ENCODE data around the gene TJP1. TPM values are rescaled to one million over a fixed set of nuclear protein-coding genes. Genes with fewer than 3 reads are reported as not detected.
"Not testable (repeated sequence)": the region's sequence is repeated elsewhere in the genome, so short reads cannot be mapped to it uniquely, and the experiment has no call there.

The TJP1 gene
- polyA plus RNA-seq, 4 donors = 153 to 188 (median 165) TPM

DNA sequence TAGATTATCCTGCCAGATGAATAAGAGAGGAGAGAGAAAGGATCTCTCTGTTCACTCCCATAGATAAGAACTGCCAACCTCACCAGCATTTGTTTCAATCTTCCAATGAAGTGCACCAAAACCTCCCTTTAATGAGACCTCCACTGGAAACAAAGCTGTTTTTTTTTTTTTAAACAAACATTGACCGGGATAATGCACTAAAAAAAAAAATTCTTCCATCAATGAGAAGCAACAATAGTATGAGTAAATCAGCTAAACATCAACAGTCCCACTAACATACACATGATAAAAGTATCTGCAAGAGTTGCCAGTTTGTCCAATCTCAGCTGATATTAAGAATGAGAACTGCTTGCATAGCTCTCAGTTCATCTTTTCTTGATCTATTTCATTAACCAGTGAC lies 19.9 kb downstream of the TJP1 start:
- DNase-seq (ENCODE audit: low read depth in 4 of 4, low spot score in 3 of 4) = no peak

GRCh38 chr15:29800491-29801366 lies 21.5 kb downstream of the TJP1 start:
- no peak for DNase-seq (ENCODE audit: low read depth in 4 of 4, low spot score in 3 of 4)

DNA sequence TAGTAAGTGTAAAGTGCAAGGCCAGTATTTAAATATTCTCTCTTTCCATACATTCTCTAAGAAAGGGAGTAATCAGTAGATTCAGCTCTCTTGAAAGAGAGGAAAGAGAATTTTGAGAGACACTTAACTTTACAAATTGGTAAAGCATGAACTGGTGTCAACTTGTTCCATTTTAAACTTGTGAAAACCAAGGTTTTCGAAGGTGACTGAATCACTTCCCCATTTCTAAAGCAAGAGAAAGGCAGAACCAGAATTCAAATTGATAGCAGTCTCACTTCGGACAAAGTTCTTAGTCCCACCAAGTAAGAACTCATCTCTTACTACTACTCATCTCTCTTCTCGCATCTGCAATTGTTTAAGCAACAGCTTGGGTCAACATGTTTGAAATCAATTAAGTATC lies 22.4 kb downstream of the TJP1 start:
- no peak for DNase-seq (ENCODE audit: low read depth in 4 of 4, low spot score in 3 of 4)

DNA sequence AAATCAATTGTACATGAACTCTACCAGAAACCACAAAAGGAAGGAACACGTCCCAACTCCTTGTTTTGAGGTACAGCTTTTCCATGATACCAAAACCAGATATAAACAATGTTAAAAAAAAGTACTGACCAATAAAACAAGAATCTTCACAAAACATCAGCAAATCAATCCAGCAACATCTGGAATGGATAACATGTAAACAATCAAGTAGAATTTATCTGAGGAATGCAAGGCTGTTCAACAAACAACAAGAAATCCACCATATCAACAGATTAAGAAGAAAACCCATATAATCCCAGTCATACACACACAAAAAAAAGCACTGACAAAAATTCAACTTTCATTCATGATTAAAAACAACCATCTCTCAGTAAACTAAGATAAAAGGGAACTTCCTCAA lies 26.7 kb downstream of the TJP1 start:
- no peak for DNase-seq (ENCODE audit: low read depth in 4 of 4, low spot score in 3 of 4)

DNA sequence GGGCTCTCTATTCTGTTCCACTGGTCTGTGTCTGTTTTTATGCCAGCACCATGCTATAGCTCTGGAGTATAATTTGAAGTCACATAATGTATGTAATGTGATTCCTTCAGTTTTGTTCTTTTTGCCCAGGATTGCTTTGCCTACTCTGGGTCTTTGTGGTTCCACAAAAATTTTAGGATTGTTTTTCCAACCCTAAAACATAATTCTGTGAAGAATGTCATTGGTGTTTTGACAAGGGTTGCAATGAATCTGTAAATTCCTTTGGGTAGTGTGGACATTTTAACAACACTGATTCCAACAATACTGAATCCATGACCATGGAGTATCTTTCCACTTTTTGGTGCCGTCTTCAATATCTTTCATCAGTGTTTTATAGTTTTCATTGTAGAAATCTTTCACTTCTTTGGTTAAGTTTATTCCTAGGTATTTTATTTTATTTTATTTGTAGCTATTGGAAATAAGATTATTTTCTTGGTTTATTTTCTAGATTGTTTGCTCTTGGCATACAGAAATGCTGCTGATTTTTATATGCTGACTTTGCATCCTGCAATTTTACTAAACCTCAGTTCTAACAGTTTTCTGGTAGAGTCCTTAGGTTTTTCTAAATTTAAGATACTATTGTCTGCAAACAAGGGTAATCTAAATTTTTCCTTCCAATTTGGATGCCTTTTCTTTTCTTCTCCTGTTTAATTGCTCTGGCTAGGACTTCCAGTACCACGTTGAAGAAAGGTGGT lies 29.7 kb downstream of the TJP1 start:
- no peak for DNase-seq (ENCODE audit: low read depth in 4 of 4, low spot score in 3 of 4)

DNA sequence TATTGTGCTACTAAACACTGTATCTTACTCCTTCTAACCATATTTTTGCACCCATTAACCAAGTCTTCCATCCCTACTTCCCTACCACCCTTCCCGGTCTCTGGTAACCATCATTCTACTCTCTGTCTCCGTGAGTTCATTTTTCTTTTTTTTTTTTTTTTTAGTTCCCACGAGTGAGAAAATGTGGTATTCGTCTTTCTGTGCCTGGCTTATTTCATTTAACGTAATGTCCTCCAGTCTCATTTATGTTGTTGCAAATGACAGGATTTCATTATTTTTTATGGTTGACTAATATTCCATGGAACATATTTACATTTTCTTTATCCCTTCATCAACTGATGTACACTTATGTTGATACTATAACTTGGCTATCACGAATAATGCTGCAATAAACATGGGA lies 31.7 kb downstream of the TJP1 start:
- no peak for DNase-seq (ENCODE audit: low read depth in 4 of 4, low spot score in 3 of 4)

- no peak for DNase-seq (ENCODE audit: low read depth in 4 of 4, low spot score in 3 of 4)
Observed at GRCh38 chr15:29789871-29790270, 32.4 kb downstream of the TJP1 start.

GRCh38 chr15:29788433-29789034 lies 33.7 kb downstream of the TJP1 start:
- no peak for DNase-seq (ENCODE audit: low read depth in 4 of 4, low spot score in 3 of 4)

DNA sequence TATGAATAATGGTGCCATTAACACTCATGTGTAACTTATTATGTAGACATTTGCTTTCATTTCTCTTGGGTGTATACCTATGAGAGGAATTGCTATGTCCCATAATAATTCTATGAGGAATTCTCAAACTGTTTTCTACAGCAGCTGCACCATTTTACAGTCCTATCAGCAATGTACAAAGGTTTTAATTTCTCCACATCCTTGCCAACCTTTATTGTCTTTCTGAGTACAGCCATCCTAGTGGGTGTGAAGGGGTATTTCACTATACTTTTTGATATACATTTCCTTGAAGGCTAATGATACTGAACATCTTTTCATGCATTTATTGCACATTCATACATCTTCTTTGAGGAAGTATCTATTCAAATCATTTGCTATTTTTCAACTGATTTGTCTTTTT lies 34.5 kb downstream of the TJP1 start:
- no peak for DNase-seq (ENCODE audit: low read depth in 4 of 4, low spot score in 3 of 4)

DNA sequence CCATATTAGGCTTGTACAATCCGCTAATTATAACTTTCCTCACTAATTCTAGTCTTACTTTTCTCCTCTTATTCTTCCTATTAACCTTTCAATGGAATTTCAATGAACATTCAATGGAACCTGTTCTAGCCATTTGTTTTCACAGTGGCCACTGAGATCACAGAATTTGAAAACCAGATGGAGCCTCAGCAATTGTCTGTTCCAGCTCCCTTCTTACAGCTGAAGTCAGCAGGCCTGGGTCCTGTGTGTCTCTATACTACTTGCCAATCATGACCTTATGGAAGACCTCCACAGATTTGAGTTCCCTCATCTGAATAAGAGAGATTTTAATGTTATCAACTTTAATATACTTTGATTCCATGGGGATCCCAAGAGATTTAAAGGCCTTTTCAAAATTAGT lies 36.6 kb downstream of the TJP1 start:
- no peak for DNase-seq (ENCODE audit: low read depth in 4 of 4, low spot score in 3 of 4)

- DNase-seq (ENCODE audit: low read depth in 4 of 4, low spot score in 3 of 4) = no peak
Observed at GRCh38 chr15:29785136-29785535, 37.1 kb downstream of the TJP1 start.

GRCh38 chr15:29784413-29784812 lies 37.9 kb downstream of the TJP1 start:
- DNase-seq (ENCODE audit: low read depth in 4 of 4, low spot score in 3 of 4) = no peak

- DNase-seq (ENCODE audit: low read depth in 4 of 4, low spot score in 3 of 4) = not testable (repeated sequence)
Observed at GRCh38 chr15:29782816-29783215, 39.5 kb downstream of the TJP1 start.

- DNase-seq (ENCODE audit: low read depth in 4 of 4, low spot score in 3 of 4) = no peak
Observed at GRCh38 chr15:29778382-29778781, 43.9 kb downstream of the TJP1 start.

- no peak for DNase-seq (ENCODE audit: low read depth in 4 of 4, low spot score in 3 of 4)
Observed at GRCh38 chr15:29776859-29777258, 45.4 kb downstream of the TJP1 start.

DNA sequence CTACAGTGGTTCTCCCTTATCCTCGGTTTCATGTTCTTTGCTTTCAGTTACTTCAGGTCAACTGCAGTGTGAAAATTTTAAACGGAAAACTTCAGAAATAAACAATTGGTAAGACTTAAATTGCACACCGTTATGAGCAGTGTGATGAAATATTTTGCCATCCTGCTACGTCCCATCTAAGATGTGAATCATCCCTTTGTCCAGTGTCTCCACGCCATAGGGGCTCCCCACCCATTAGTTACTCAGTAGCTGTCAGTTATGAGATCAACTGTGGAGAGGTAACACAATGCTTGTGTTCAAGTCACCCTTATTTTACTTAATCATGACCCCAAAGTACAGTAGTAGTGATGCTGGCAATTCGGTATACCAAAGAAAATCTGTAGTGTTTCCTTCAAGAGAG lies 47.4 kb downstream of the TJP1 start:
- DNase-seq (ENCODE audit: low read depth in 4 of 4, low spot score in 3 of 4) = no peak

- DNase-seq (ENCODE audit: low read depth in 4 of 4, low spot score in 3 of 4) = no peak
Observed at GRCh38 chr15:29773816-29774215, 48.5 kb downstream of the TJP1 start.

DNA sequence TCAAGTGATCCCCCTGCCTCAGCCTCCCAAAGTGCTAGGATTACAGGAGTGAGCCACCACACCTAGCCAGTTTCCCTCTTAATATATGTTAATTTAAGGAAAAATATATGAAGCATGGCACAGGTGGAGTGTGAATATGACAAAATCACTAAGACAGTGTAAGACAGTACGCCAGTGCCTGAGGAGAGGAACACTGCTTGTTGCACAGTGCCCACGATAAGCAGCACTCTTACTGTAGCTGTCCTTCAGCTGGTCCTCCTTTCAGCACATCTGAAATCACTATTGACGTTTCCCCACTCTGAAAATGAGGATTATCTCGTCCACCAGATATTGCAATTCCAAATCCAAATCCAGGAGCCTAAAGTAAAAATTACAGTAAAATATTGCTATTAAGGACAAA lies 49.3 kb downstream of the TJP1 start:
- DNase-seq (ENCODE audit: low read depth in 4 of 4, low spot score in 3 of 4) = no peak

- no peak for DNase-seq (ENCODE audit: low read depth in 4 of 4, low spot score in 3 of 4)
Observed at GRCh38 chr15:29770796-29771195, 51.5 kb downstream of the TJP1 start.

DNA sequence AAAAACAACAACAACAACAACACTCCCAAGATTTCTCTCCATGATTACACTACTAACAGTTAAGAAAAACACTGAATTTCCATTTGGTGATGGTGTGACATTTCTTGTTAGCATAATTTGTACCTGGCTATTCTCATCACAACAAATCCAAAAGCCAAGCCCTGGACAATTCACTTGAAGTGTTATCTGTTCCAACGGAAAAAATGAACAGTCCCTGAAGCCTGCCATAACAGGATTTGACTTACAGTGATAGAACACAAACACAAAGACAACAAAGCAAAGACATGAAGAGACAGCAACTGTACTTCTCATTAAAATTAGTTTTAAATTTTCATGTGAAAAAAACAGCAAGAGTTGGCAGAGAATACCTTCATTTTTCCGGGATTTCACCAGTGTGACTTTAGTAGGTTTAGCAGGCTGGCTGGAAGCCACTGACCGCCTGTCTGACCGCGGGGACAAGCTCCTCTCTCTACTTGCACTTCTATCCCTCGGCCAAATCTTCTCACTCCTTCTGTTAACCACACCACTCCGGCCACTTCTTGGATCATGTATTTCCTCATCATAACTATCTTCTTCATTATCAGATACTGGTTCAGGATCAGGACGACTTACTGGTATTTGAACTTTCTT lies 56.3 kb downstream of the TJP1 start:
- DNase-seq (ENCODE audit: low read depth in 4 of 4, low spot score in 3 of 4) = no peak

GRCh38 chr15:29765234-29765841 lies 56.9 kb downstream of the TJP1 start:
- no peak for DNase-seq (ENCODE audit: low read depth in 4 of 4, low spot score in 3 of 4)

All from right renal pelvis (tissue), 4 donors.